ENCODE results near the gene C17orf75.

C17orf75 gene

DNA sequence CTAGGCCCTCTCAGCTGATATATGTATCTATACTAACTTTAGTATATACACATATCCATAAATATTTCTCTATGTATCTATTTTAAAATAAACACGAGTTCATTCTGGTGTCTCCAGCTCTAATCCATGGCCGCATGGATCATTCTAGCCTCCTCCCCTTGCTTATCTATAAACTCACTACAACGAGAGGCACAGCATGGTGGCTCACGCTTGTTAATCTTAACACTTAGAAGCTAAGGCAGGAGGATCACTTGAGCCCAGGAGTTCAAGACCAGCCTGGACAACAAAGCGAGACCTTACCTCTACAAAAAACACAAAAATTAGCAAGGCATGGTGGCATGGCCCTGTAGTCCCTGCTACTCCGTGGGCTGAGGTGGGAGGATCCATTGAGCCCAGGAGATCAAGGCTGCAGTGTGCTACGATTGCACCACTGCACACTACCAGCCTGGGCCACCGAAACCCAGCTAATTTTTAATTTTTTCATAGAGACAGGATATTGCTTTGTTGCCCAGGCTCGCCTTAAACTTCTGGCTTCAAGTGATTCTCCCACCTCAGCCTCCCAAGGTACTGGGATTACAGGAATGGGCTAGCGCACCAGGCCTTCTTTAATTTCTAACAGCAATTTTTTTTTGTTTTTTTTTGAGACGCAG lies 4.1 kb upstream of the C17orf75 start:
- Histone ChIP-seq H2AFZ (ENCODE audit: low read depth, low read length, severe bottlenecking) (no peak overlapping the region), H3K4me2 (ENCODE audit: low read depth, low read length, poor library complexity, severe bottlenecking) (no peak overlapping the region), H3K9me3 (ENCODE audit: insufficient read depth, low read length) (no peaks in the 10 kb centered on the region), H3K36me3 (ENCODE audit: low read length) (peaks cover 3% of the 10 kb centered on the region), H4K20me1 (ENCODE audit: low read depth, low read length) (peaks cover 3% of the 10 kb centered on the region), H3K27me3 (ENCODE audit: low read length) (no peaks in the 10 kb centered on the region), H3K27ac (ENCODE audit: low read depth, low read length) (no peak overlapping the region), H3K4me3 (ENCODE audit: insufficient read depth, low read length, poor library complexity, severe bottlenecking) (no peak overlapping the region), H3K79me2 (ENCODE audit: insufficient read depth, low read length) (peaks cover 11% of the 10 kb centered on the region), H3K9me2 (replicated peaks; ENCODE audit: insufficient read depth, low read length) (no peaks in the 10 kb centered on the region), H3F3A (ENCODE audit: insufficient read depth) (peaks cover 18% of the 10 kb centered on the region), H3K9ac (ENCODE audit: low read length) (no peak overlapping the region)
- TF ChIP-seq EZH2phosphoT487 (conservative IDR thresholded peaks at IDR 0.05; ENCODE audit: low read length) (no peak), CTCF (IDR thresholded peaks at IDR 0.05; ENCODE audit: insufficient read depth, low read length, poor library complexity, severe bottlenecking) (no peak)

GRCh38 chr17:32342603-32343325 lies 791 bp upstream of the C17orf75 start:
- Histone ChIP-seq H3K36me3 (ENCODE audit: low read length) (no peaks in the 10 kb centered on the region; the same call in 1 of the 2 replicates), H3F3A (ENCODE audit: insufficient read depth) (peaks cover 5% of the 10 kb centered on the region; the same call in 1 of the 2 replicates), H3K9ac (ENCODE audit: low read length) (peak overlapping the region; percentile 71), H3K9me2 (replicated peaks; ENCODE audit: insufficient read depth, low read length) (no peaks in the 10 kb centered on the region), H4K20me1 (ENCODE audit: low read depth, low read length) (no peaks in the 10 kb centered on the region), H3K79me2 (ENCODE audit: insufficient read depth, low read length) (no peaks in the 10 kb centered on the region), H3K27ac (ENCODE audit: low read depth, low read length) (0 out of 2 replicates have a peak overlapping the region, but pooled peaks have one; percentile 78), H3K4me2 (ENCODE audit: low read depth, low read length, poor library complexity, severe bottlenecking) (peak overlapping the region; percentile 77), H2AFZ (ENCODE audit: low read depth, low read length, severe bottlenecking) (peak overlapping the region; percentile 99), H3K4me3 (ENCODE audit: insufficient read depth, low read length, poor library complexity, severe bottlenecking) (peak overlapping the region; percentile 65), H3K27me3 (ENCODE audit: low read length) (no peaks in the 10 kb centered on the region), H3K9me3 (ENCODE audit: insufficient read depth, low read length) (no peaks in the 10 kb centered on the region)
- TF ChIP-seq CTCF (IDR thresholded peaks at IDR 0.05; ENCODE audit: insufficient read depth, low read length, poor library complexity, severe bottlenecking) (no peak), EZH2phosphoT487 (conservative IDR thresholded peaks at IDR 0.05; ENCODE audit: low read length) (no peak)

DNA sequence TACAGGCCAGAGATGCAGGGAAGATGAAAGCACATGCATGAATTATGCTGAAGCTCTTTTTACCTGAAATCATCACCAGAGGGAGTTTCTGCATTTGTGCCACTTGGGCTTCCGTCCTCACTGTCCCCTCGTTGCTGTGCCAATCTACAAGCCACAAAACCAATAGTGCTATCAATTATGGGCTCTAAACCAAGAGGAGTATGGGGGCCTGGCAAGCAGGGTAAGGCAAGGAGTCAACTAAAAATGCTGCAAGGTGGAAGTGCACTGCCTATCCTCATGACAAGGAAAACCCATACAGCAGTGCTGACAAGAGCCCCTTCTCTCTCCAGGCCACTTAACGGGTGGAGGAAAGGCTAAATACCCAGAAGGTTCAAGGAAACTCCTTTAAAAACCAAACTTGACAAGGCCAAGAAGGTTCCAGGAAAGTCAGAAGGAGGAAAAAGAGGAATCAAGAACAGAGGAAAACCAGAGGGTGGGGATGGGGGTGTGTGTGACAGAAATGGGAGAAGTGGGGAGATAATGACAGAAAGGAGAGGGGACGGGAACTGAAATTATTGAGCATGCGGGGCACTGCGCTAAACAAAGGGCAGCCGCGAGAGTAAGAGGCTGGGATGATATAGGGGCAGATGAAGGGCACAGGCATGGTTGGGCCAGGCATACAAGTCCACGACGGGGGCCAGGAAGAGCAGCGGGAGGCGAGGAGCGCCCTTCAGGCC lies 674 bp downstream of the C17orf75 start:
- no peaks in the 10 kb centered on the region for H4K20me1 ChIP-seq (ENCODE audit: low read depth, low read length)
- H2AFZ ChIP-seq (ENCODE audit: low read depth, low read length, severe bottlenecking) = peak overlapping the region; percentile 31
- H3K4me2 ChIP-seq (ENCODE audit: low read depth, low read length, poor library complexity, severe bottlenecking) = peak overlapping the region; percentile 77
- H3K27me3 ChIP-seq (ENCODE audit: low read length) = no peaks in the 10 kb centered on the region
- H3K9ac ChIP-seq (ENCODE audit: low read length) = peak overlapping the region; percentile 71
- H3F3A ChIP-seq (ENCODE audit: insufficient read depth) = peaks cover 5% of the 10 kb centered on the region; the same call in 1 of the 2 replicates
- peak overlapping the region; percentile 78 for H3K27ac ChIP-seq (ENCODE audit: low read depth, low read length)
- H3K4me3 ChIP-seq (ENCODE audit: insufficient read depth, low read length, poor library complexity, severe bottlenecking) = peak overlapping the region; percentile 65
- H3K9me2 ChIP-seq (replicated peaks; ENCODE audit: insufficient read depth, low read length) = no peaks in the 10 kb centered on the region
- no peaks in the 10 kb centered on the region for H3K79me2 ChIP-seq (ENCODE audit: insufficient read depth, low read length)
- H3K36me3 ChIP-seq (ENCODE audit: low read length) = no peaks in the 10 kb centered on the region; the same call in 1 of the 2 replicates
- no peaks in the 10 kb centered on the region for H3K9me3 ChIP-seq (ENCODE audit: insufficient read depth, low read length)
- TF ChIP-seq EZH2phosphoT487 (conservative IDR thresholded peaks at IDR 0.05; ENCODE audit: low read length) (no peak), CTCF (IDR thresholded peaks at IDR 0.05; ENCODE audit: insufficient read depth, low read length, poor library complexity, severe bottlenecking) (no peak)

Measured in SU-DHL-6 (cell line).